Uterus (tissue), 2 donors: Measurements from ENCODE around the gene ZBTB17.

Source experiments
- POLR2A ChIP-seq, 2 donors: fragments of 450-650 bp; IDR thresholded peaks; one replicate each; pipeline ENCODE4 v1.6.1; 2016; ENCODE audit warnings: antibody characterized with exemption in 2 of 2, mild to moderate bottlenecking in 1 of 2, moderate library complexity in 1 of 2
- TF ChIP-seq, protein P1 (sequence below), 4 experiments: fragments of 200-600 bp in 2 of 4; fragments of 450-650 bp in 2 of 4; sonication (generic) in 2 of 4; IDR thresholded peaks; one replicate each; pipeline ENCODE4 v1.5.1; 2016 to 2019; ENCODE audit warnings: antibody characterized with exemption in 4 of 4, mild to moderate bottlenecking in 2 of 4, moderate library complexity in 1 of 4

- TF ChIP-seq, protein P1, sequence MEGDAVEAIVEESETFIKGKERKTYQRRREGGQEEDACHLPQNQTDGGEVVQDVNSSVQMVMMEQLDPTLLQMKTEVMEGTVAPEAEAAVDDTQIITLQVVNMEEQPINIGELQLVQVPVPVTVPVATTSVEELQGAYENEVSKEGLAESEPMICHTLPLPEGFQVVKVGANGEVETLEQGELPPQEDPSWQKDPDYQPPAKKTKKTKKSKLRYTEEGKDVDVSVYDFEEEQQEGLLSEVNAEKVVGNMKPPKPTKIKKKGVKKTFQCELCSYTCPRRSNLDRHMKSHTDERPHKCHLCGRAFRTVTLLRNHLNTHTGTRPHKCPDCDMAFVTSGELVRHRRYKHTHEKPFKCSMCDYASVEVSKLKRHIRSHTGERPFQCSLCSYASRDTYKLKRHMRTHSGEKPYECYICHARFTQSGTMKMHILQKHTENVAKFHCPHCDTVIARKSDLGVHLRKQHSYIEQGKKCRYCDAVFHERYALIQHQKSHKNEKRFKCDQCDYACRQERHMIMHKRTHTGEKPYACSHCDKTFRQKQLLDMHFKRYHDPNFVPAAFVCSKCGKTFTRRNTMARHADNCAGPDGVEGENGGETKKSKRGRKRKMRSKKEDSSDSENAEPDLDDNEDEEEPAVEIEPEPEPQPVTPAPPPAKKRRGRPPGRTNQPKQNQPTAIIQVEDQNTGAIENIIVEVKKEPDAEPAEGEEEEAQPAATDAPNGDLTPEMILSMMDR (IDR thresholded peaks at IDR 0.05) = no peak
- no peak for TF ChIP-seq POLR2A (IDR thresholded peaks at IDR 0.05)
Observed at GRCh38 chr1:15908597-15908996, 67.3 kb downstream of the ZBTB17 start.
